ENCODE data around the gene TRA2A. TPM values are rescaled to one million over a fixed set of nuclear protein-coding genes. Genes with fewer than 3 reads are reported as not detected.

Gene TRA2A
- total RNA-seq, 2 donors from 2014 or later = 34.3 to 46.0 TPM

DNA sequence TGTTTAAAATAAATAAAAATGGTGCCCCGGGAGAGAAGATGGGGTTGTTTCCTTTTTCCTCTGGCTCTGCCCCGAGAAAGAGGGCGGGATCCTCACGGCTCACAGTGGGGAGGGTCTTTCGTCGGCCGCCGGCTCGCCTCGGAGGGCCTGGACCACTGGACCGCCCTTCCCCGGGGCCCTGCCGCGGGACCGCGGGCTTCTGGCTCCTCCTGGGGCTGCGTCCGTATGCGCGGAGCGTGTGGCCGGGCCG, 58.0 kb downstream of the TRA2A start:
- no peak overlapping the region for H3K4me3 ChIP-seq

DNA sequence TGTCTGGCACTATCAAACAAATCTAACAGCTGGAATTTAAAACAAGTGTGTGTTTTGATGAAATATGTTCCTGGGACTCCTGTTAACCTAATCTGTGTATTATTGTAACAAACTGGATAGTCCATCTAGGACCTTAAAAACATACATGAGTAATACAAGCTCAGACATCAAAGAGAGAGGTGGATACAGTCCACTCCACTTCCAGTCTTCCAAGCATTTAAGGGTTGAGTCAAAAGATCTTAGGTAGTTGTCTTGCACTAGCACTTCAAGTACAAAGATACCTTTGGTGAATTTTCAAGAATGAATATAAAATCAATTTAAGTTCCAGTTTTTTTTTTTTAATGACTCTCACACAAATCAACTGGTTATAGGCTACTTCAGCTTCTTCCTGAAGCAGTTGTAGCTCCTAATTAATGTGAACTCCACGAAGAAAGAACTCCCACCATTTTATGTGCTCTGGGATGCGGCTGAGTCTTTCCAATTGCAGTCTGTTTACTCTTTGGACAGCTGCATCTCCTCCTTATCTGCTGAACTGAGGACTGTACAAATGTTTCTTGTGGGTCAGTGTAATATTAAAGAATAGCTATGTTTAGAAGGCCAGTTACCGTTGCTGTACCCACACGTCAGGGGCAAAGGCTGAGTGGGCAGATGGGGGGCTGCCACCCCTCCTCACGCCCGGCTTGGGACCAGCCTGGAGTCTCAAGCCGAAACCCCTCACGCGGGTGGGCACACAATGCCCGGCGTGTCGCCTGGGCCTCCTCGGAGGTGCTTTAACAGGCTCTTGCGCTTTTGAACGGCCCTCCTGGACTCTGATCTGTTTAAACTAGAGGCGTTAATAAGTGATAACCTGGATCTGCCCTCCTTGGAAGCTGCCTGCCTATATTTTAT, 58.6 kb downstream of the TRA2A start:
- Histone ChIP-seq H3K4me3 (no peak overlapping the region), H3K9me3 (no peaks in the 10 kb centered on the region), H3K27me3 (replicated peaks; ENCODE audit: insufficient read depth) (peaks cover 76% of the 10 kb centered on the region), H3K4me1 (replicated peaks) (peaks cover 9% of the 10 kb centered on the region), H3K36me3 (no peaks in the 10 kb centered on the region), H3K27ac (no peak overlapping the region)
- 12% methylated on average over 16 of the region's 16 CpGs for WGBS
- intact Hi-C loops (cut with DNase I) = no loop called here
- no peak for DNase-seq (ENCODE audit: low spot score)
- TF ChIP-seq, protein P1, sequence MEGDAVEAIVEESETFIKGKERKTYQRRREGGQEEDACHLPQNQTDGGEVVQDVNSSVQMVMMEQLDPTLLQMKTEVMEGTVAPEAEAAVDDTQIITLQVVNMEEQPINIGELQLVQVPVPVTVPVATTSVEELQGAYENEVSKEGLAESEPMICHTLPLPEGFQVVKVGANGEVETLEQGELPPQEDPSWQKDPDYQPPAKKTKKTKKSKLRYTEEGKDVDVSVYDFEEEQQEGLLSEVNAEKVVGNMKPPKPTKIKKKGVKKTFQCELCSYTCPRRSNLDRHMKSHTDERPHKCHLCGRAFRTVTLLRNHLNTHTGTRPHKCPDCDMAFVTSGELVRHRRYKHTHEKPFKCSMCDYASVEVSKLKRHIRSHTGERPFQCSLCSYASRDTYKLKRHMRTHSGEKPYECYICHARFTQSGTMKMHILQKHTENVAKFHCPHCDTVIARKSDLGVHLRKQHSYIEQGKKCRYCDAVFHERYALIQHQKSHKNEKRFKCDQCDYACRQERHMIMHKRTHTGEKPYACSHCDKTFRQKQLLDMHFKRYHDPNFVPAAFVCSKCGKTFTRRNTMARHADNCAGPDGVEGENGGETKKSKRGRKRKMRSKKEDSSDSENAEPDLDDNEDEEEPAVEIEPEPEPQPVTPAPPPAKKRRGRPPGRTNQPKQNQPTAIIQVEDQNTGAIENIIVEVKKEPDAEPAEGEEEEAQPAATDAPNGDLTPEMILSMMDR (IDR thresholded peaks at IDR 0.05) = no peak
- TF ChIP-seq POLR2AphosphoS5 (IDR thresholded peaks at IDR 0.05) (no peak), POLR2A (IDR thresholded peaks at IDR 0.05) (no peak)

More for the DNA sequence above, 58.0 kb downstream of the TRA2A start:
- TF ChIP-seq, protein P1 (IDR thresholded peaks at IDR 0.05) = no peak
- TF ChIP-seq POLR2AphosphoS5 (IDR thresholded peaks at IDR 0.05) (no peak), POLR2A (IDR thresholded peaks at IDR 0.05) (no peak)
- Histone ChIP-seq H3K9me3 (no peaks in the 10 kb centered on the region), H3K27me3 (replicated peaks; ENCODE audit: insufficient read depth) (peaks cover 70% of the 10 kb centered on the region), H3K36me3 (no peaks in the 10 kb centered on the region), H3K4me1 (replicated peaks) (peaks cover 9% of the 10 kb centered on the region), H3K27ac (no peak overlapping the region)
- no peak for DNase-seq (ENCODE audit: low spot score)
- intact Hi-C loops (cut with DNase I) = no loop called here
- WGBS = 2% methylated on average over 23 of the region's 23 CpGs

DNA sequence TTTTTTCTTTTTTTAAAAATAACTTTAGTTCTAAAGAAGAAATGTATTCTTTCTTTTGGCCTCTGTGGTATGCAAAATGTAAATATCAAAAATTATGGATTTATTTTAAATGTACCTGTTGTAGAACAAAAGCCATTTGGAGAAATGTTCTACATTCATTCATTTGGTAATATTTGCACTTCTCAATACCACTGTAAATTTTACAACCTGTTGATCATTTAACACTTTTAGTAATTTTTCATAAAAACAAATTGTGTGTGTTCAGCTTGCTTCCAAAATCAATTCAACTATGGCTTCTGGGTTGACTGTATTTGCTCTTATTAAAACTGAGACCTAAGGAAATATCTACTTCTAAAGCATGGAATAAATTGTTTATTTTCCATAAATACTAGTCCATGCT, 59.2 kb downstream of the TRA2A start:
- Histone ChIP-seq H3K9me3 (no peaks in the 10 kb centered on the region), H3K36me3 (no peaks in the 10 kb centered on the region), H3K4me1 (replicated peaks) (peaks cover 9% of the 10 kb centered on the region), H3K27me3 (replicated peaks; ENCODE audit: insufficient read depth) (peaks cover 80% of the 10 kb centered on the region), H3K4me3 (no peak overlapping the region), H3K27ac (no peak overlapping the region)
- TF ChIP-seq POLR2AphosphoS5 (IDR thresholded peaks at IDR 0.05) (no peak), POLR2A (IDR thresholded peaks at IDR 0.05) (no peak)
- TF ChIP-seq, protein P1 (IDR thresholded peaks at IDR 0.05) = no peak
- no peak for DNase-seq (ENCODE audit: low spot score)
- intact Hi-C loops (cut with DNase I) = no loop called here

DNA sequence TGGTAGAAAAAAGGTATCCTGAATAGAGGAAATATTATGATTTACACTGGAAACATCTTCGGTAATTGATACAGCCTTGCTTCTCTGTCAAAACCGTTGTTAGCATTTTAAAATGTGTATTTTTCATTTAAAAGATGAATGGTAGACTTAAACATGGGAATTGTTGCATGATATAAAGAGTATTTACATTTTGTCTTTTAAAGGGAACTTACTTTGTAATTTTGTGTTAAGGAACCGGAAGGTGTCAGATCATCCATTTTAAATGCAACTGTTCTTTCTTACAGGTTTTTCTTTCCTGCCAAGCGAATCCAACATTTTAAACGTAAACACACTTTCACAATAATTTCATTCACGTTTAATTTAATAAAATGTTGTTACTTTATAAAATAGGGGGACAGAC, 59.7 kb downstream of the TRA2A start:
- Histone ChIP-seq H3K9me3 (no peaks in the 10 kb centered on the region), H3K27ac (no peak overlapping the region), H3K36me3 (no peaks in the 10 kb centered on the region), H3K27me3 (replicated peaks; ENCODE audit: insufficient read depth) (peaks cover 79% of the 10 kb centered on the region), H3K4me1 (replicated peaks) (peaks cover 9% of the 10 kb centered on the region), H3K4me3 (no peak overlapping the region)
- TF ChIP-seq POLR2AphosphoS5 (IDR thresholded peaks at IDR 0.05) (no peak), POLR2A (IDR thresholded peaks at IDR 0.05) (no peak)
- TF ChIP-seq, protein P1 (IDR thresholded peaks at IDR 0.05) = no peak
- no peak for DNase-seq (ENCODE audit: low spot score)
- 72% methylated on average over 6 of the region's 6 CpGs for WGBS
- intact Hi-C loops (cut with DNase I) = no loop called here

All from prostate gland (tissue), 2 donors.